Measurements from ENCODE around the gene GPR15.

The GPR15 gene

DNA sequence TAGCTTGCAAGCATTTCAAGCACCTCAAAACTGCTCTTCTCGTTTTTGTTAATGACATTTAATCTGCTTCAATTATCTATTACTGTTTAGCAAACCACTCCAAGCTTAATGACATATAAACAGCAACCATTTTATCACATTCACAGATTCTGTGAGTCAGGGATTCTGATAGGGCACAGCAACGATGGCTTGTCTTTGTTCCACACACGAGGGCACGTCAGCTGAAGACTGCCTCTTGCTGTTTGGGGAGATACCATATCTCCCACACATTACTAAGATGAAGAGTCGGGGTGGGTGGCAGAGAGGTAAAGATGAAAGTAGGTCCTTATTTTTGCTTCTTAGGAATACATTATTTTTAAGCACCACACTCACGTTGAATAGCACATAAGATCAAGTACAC lies 42.4 kb downstream of the GPR15 start:
- TF ChIP-seq, protein P1, sequence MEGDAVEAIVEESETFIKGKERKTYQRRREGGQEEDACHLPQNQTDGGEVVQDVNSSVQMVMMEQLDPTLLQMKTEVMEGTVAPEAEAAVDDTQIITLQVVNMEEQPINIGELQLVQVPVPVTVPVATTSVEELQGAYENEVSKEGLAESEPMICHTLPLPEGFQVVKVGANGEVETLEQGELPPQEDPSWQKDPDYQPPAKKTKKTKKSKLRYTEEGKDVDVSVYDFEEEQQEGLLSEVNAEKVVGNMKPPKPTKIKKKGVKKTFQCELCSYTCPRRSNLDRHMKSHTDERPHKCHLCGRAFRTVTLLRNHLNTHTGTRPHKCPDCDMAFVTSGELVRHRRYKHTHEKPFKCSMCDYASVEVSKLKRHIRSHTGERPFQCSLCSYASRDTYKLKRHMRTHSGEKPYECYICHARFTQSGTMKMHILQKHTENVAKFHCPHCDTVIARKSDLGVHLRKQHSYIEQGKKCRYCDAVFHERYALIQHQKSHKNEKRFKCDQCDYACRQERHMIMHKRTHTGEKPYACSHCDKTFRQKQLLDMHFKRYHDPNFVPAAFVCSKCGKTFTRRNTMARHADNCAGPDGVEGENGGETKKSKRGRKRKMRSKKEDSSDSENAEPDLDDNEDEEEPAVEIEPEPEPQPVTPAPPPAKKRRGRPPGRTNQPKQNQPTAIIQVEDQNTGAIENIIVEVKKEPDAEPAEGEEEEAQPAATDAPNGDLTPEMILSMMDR (IDR thresholded peaks at IDR 0.05; ENCODE audit: insufficient read depth, low read length, missing control alignments), result no peak
- ChIA-PET POLR2A (no interaction called here), CTCF (interaction anchor here (0.7 to 1.2 kb wide), 6 partner anchors 13 to 534 kb away, joined by 3 to 4 read pairs (median 3); no protein-coding TSS in a partner anchor)
- no peak overlapping the region for H3K4me3 ChIP-seq (ENCODE audit: low read depth, low read length)
- DNase-seq (ENCODE audit: low read depth, low spot score), result no peak

DNA sequence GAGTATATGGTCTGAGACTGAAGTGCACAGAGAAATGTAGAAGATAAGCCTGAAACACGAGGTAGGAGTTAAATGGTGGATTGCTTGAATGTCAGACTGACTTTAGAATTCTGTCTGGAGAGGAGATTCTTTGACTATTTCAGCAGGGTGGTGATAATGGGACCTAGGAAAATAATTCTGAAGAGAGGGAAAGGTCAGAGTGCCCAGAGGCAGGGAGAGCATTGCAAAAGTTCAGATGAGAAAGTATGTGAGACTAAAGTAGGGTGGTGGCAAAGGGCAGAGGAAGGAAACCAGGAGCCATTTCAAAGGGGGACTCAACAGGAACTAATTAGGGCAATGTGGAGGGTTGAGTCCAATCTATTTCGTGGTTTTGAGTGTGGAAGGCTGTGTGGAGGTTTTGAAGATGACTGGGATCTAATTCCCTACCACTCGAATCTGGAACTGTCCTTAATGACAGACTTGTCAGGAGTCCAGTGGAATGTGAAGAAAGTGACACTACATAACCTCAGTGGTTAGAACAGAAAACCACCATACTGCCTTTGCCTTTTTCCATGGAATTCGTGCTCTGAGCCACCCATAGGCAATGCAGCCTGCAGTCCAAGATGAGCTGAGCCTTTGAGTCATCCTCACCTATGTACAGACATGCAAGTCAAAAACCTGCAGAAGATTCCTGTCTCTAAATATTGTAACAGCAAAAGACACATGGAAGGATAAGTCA lies 45.6 kb downstream of the GPR15 start:
- H3K4me3 ChIP-seq (ENCODE audit: low read depth, low read length), result no peak overlapping the region
- POLR2A ChIA-PET, result no interaction called here
- CTCF ChIA-PET, result interaction anchor here (1.2 to 1.6 kb wide), 2 partner anchors 18 to 25 kb away, joined by 4 to 5 read pairs; no protein-coding TSS in a partner anchor
- peak; percentile 24 for DNase-seq (ENCODE audit: low read depth, low spot score)
- TF ChIP-seq, protein P1 (IDR thresholded peaks at IDR 0.05; ENCODE audit: insufficient read depth, low read length, missing control alignments), result no peak

DNA sequence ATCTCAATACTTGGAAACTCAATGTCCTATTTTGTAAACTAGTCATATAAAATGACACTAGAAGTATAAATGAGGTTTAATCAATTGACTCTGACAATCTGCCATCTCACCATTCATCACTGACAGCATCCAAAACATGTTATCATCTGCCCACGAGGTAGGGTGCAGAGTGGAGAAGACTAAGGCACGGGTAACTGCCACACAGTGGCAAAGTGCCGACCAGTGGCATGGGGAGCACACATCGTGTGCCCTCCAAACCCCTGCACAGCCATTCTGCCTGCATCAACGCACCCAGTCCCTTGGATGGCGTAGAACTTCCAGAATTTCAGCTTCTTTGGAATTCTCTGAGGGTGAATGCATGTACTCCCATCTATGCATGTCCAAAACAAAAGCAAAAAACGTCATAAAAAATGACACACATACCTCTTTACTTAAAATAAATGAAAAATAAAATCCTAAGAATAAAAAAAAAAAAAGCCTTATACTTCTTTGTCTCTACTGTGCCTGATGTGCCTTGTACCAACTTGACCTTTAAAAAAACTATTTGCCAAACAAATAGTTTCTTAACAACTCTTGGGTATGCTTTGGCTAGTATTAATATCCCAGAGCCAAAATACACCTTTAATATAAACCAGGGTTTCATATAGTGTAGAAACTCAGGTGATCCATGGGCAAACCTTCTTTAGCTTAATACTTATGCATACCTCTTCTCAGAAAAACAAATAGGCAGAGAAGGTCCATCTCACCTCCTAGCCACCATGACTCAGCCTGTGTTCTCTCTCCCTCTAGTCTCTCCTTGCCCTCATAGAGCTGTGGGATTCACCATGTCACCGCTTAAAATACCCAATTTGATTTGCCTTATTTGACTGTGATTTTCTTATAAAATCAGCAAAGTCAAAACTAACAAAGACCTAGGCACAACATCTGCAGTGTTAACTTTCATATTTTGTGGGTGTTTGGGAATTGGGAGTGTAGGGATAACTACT lies 48.9 kb downstream of the GPR15 start:
- CTCF ChIA-PET, result interaction anchor here (0.8 to 1.3 kb wide), 4 partner anchors 8 to 30 kb away, joined by 3 to 6 read pairs (median 3); no protein-coding TSS in a partner anchor
- POLR2A ChIA-PET, result no interaction called here
- H3K4me3 ChIP-seq (ENCODE audit: low read depth, low read length), result no peak overlapping the region
- DNase-seq (ENCODE audit: low read depth, low spot score), result no peak
- TF ChIP-seq, protein P1 (IDR thresholded peaks at IDR 0.05; ENCODE audit: insufficient read depth, low read length, missing control alignments), result no peak

DNA sequence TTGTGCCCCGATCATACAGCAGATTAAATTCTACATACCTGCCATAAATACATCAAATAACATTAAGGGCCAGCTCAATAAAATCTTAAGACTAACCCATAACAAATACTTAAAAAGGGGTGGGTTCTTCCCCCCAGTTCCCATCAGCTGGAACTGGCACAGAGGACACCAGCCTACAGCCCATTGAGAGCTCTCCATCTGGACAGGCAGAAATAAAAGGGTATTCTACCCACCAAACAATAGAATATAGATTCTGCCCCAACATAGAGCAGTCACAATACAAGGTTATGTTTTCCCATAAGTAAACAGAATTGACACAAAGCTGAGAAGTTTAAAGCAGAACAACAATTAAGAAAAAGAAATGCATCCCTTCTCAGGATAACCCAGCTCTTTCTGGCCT lies 49.7 kb downstream of the GPR15 start:
- TF ChIP-seq, protein P1 (IDR thresholded peaks at IDR 0.05; ENCODE audit: insufficient read depth, low read length, missing control alignments), result no peak
- no peak for DNase-seq (ENCODE audit: low read depth, low spot score)
- ChIA-PET CTCF (interaction anchor here (1.1 to 1.3 kb wide), 3 partner anchors 9 to 21 kb away, joined by 3 to 6 read pairs (median 3); no protein-coding TSS in a partner anchor), POLR2A (no interaction called here)
- no peak overlapping the region for H3K4me3 ChIP-seq (ENCODE audit: low read depth, low read length)

DNA sequence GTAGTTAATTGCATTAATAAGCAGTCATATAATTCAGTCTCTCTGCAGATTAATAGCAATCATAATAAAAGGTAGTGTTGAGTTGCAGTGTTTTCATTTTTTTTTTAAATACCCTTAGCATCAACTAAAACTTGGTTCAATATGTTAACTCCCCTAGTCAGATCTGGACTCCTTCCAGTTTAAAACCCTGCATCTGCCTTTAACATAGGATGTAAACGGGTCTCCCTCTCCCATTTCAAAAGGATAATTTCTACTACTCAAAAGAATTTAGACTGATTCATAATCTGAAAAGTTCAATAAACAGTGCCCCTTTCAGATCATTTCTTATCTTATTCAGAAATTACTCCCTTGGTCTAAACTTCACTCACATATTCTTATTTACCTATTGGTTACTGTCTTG lies 50.3 kb downstream of the GPR15 start:
- CTCF ChIA-PET, result interaction anchor here (0.9 to 1.2 kb wide), 2 partner anchors 10 to 236 kb away, joined by 4 to 6 read pairs; no protein-coding TSS in a partner anchor
- DNase-seq (ENCODE audit: low read depth, low spot score), result no peak
- H3K4me3 ChIP-seq (ENCODE audit: low read depth, low read length), result no peak overlapping the region
- POLR2A ChIA-PET, result no interaction called here
- TF ChIP-seq, protein P1 (IDR thresholded peaks at IDR 0.05; ENCODE audit: insufficient read depth, low read length, missing control alignments), result no peak
